Neural cell (in vitro differentiated cells): ENCODE measurements around the gene UBA3. TPM values are rescaled to one million over a fixed set of nuclear protein-coding genes. Genes with fewer than 3 reads are reported as not detected.

Source experiments
- H2AFZ ChIP-seq: fragments of 200-600, 300-800 bp; sonication (generic), shearing (Covaris generic); 2 replicates; pipeline ENCODE4 v1.6.0; 2014; ENCODE audit warnings: low read depth, mild to moderate bottlenecking, antibody characterized with exemption, low read length, moderate library complexity
- H3F3A ChIP-seq: fragments of 200-600 bp; shearing (Covaris generic); 2 replicates; pipeline ENCODE4 v1.6.1; 2016; ENCODE audit warnings: mild to moderate bottlenecking, moderate library complexity, mixed read lengths, antibody characterized with exemption, low read length; ENCODE audit not compliant: insufficient read depth, poor library complexity, severe bottlenecking
- H3K27ac ChIP-seq: fragments of 200-600, 300-800 bp; sonication (generic), shearing (Covaris generic); 2 replicates; pipeline ENCODE4 v1.5.1; 2014; ENCODE audit warnings: mild to moderate bottlenecking, low read length, moderate library complexity
- H3K27me3 ChIP-seq: fragments of 300-800, 200-600 bp; sonication (generic), shearing (Covaris generic); 2 replicates; pipeline ENCODE4 v1.6.0; 2014; ENCODE audit warnings: mild to moderate bottlenecking, low read depth, low read length, moderate library complexity; ENCODE audit not compliant: insufficient read depth
- H3K36me3 ChIP-seq: fragments of 300-800, 200-600 bp; sonication (generic), shearing (Covaris generic); 2 replicates; pipeline ENCODE4 v1.5.1; 2014; ENCODE audit warnings: mild to moderate bottlenecking, antibody characterized with exemption, low read length, moderate library complexity; ENCODE audit not compliant: insufficient read depth
- H3K4me2 ChIP-seq: fragments of 300-800, 200-600 bp; sonication (generic), shearing (Covaris generic); 2 replicates; pipeline ENCODE4 v1.6.0; 2014; ENCODE audit warnings: mild to moderate bottlenecking, low read length
- H3K4me3 ChIP-seq: fragments of 300-800, 200-600 bp; sonication (generic), shearing (Covaris generic); 2 replicates; pipeline ENCODE4 v1.5.1; 2014; ENCODE audit warnings: mild to moderate bottlenecking, low read length, moderate library complexity
- H3K79me2 ChIP-seq: fragments of 200-600 bp; shearing (Covaris generic); replicated peaks from 2 replicates; pipeline ENCODE4 v1.6.0; 2014; ENCODE audit warnings: mild to moderate bottlenecking, low read length, moderate library complexity; ENCODE audit not compliant: insufficient read depth
- H3K9ac ChIP-seq: fragments of 300-800, 200-600 bp; sonication (generic), shearing (Covaris generic); 2 replicates; pipeline ENCODE4 v1.6.1; 2016; ENCODE audit warnings: mild to moderate bottlenecking, low read length, mixed read lengths
- H3K9me2 ChIP-seq: fragments of 200-600 bp; shearing (Covaris generic); 2 replicates; pipeline ENCODE4 v1.6.1; 2016; ENCODE audit warnings: mild to moderate bottlenecking, low read length, mixed read lengths; ENCODE audit not compliant: insufficient read depth
- H3K9me3 ChIP-seq: fragments of 200-600, 300-800 bp; sonication (generic), shearing (Covaris generic); 2 replicates; pipeline ENCODE4 v1.6.1; 2016; ENCODE audit warnings: mild to moderate bottlenecking, mixed run types, low read length, moderate library complexity, mixed read lengths
- H4K20me1 ChIP-seq: fragments of 200-600 bp; shearing (Covaris generic); 2 replicates; pipeline ENCODE4 v1.6.1; 2016; ENCODE audit warnings: mild to moderate bottlenecking, mixed run types; ENCODE audit not compliant: insufficient read depth
- CTCF ChIP-seq: fragments of 450-650 bp; IDR thresholded peaks from 2 replicates; pipeline ENCODE4 v1.5.1; 2014; ENCODE audit warnings: antibody characterized with exemption, mild to moderate bottlenecking, moderate library complexity; ENCODE audit not compliant: poor library complexity, severe bottlenecking
- EP300 ChIP-seq: fragments of 450-650 bp; conservative IDR thresholded peaks from 2 replicates; pipeline ENCODE4 v1.6.1; 2014; ENCODE audit warnings: antibody characterized with exemption, mild to moderate bottlenecking, moderate library complexity; ENCODE audit not compliant: poor library complexity, severe bottlenecking
- EZH2 ChIP-seq: fragments of 200-600, 300-800 bp; shearing (Covaris generic), sonication (generic); IDR thresholded peaks from 2 replicates; pipeline ENCODE4 v1.6.1; 2014; ENCODE audit warnings: antibody characterized with exemption, low read length, borderline replicate concordance, mild to moderate bottlenecking; ENCODE audit not compliant: insufficient read depth, poor library complexity, severe bottlenecking
- MXI1 ChIP-seq: fragments of 450-650 bp; conservative IDR thresholded peaks from 2 replicates; pipeline ENCODE4 v1.6.1; 2014; ENCODE audit warnings: antibody characterized with exemption, mild to moderate bottlenecking; ENCODE audit not compliant: poor library complexity, severe bottlenecking
- POLR2AphosphoS5 ChIP-seq: IDR thresholded peaks from 2 replicates; pipeline ENCODE4 v1.6.1; 2012
- RAD21 ChIP-seq: fragments of 450-650 bp; conservative IDR thresholded peaks from 2 replicates; pipeline ENCODE4 v1.6.1; 2014; ENCODE audit warnings: antibody characterized with exemption, mild to moderate bottlenecking, moderate library complexity
- REST ChIP-seq: IDR thresholded peaks from 2 replicates; pipeline ENCODE4 v1.6.1; 2012; ENCODE audit warnings: borderline replicate concordance
- SMC3 ChIP-seq: fragments of 450-650 bp; conservative IDR thresholded peaks from 2 replicates; pipeline ENCODE4 v1.6.1; 2014; ENCODE audit warnings: antibody characterized with exemption, mild to moderate bottlenecking, moderate library complexity; ENCODE audit not compliant: poor library complexity
- TAF1 ChIP-seq: IDR thresholded peaks from 2 replicates; pipeline ENCODE4 v1.6.1; 2012; ENCODE audit warnings: low read depth
- polyA plus RNA-seq: library from polyadenylated mRNA; depleted of rRNA; stranded (reverse); fragments of >200 nt; gene quantifications from 2 replicates; pipeline ENCODE4 v1.2.3, GENCODE V29; 2014

Gene UBA3
- polyA plus RNA-seq, 1 donor from 2014 or later, result 168 TPM

DNA sequence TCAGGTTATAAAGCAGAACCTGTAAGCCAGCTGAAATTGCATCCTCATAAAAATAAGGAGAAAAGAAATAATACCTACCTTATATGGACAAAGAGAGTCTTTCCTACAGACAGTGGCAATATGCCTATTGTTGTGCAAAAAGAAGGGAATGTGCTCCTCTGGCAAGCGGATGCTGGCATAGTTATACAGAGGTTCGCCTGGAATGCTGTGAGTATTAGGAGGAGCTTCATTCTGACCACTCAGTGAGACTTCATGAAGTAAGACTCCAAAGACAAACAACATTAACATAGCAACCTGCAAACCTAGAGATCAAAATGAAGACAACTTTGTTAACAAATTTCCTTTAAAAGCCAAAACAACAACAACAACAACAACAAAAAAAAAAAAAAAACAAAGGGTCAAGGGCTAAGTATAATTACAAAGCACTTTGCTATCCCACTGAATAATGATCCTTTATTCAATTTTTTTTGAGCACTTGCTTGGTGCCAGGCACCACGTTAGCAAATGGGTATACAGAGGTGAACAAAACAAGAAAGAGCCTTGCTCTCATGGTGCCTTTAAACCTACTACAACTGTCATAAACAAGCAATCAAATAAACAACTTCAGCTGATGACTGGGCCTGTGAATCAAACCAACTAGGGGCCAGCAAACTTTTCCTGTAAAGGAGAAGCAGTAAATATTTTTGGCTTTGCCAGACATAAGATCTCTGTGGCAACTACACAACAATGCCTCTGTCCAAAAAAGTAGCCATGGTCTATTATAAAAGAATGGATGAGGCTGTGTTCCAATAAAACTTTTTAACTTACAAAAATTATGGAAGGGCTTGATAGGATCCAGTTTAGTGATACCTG, 70.4 kb downstream of the UBA3 start:
- no peaks in the 10 kb centered on the region for H3K9me2 ChIP-seq
- H3F3A ChIP-seq, result no peaks in the 10 kb centered on the region
- no peaks in the 10 kb centered on the region for H3K9me3 ChIP-seq
- H3K27ac ChIP-seq, result no peak overlapping the region
- no peak overlapping the region for H3K9ac ChIP-seq
- no peaks in the 10 kb centered on the region for H3K79me2 ChIP-seq
- no peak overlapping the region for H3K4me3 ChIP-seq
- no peaks in the 10 kb centered on the region for H4K20me1 ChIP-seq
- TF ChIP-seq SMC3, result no peak
- no peak for TF ChIP-seq TAF1
- no peaks in the 10 kb centered on the region for H3K36me3 ChIP-seq
- peaks cover 24% of the 10 kb centered on the region for H3K27me3 ChIP-seq
- no peak overlapping the region for H3K4me2 ChIP-seq
- H2AFZ ChIP-seq, result no peak overlapping the region

DNA sequence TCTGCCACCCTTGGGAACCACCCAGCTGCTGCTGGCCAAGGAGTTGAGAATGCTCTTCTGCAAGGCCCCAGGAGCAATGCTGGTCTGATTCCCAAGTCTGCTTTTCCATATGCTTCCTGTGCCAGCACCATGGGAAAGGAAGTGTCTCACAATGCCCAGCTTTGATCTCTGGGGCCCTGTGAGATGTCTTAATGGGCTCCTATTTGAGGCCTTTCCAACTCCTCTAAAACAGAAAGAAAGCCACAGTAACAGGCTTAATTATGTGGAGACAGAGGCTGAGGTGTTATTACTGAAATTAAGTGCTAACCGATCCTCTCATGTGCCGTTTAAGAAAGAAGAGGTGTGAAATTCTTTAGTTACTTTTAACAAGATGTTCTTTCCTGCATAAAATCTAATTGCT, 71.2 kb downstream of the UBA3 start:
- H4K20me1 ChIP-seq, result no peaks in the 10 kb centered on the region
- no peaks in the 10 kb centered on the region for H3K9me3 ChIP-seq
- H3K27me3 ChIP-seq, result peaks cover 16% of the 10 kb centered on the region
- no peak overlapping the region for H3K4me3 ChIP-seq
- H3F3A ChIP-seq, result no peaks in the 10 kb centered on the region
- no peak overlapping the region for H2AFZ ChIP-seq
- H3K4me2 ChIP-seq, result no peak overlapping the region
- TF ChIP-seq MXI1 (no peak), SMC3 (no peak), REST (no peak), EP300 (no peak), TAF1 (no peak), POLR2AphosphoS5 (no peak), EZH2 (no peak), RAD21 (no peak), CTCF (no peak)
- no peaks in the 10 kb centered on the region for H3K36me3 ChIP-seq
- no peaks in the 10 kb centered on the region for H3K79me2 ChIP-seq
- no peaks in the 10 kb centered on the region for H3K9me2 ChIP-seq
- H3K27ac ChIP-seq, result no peak overlapping the region
- no peak overlapping the region for H3K9ac ChIP-seq
